Epithelial cell of prostate (primary cell): ENCODE data around the gene F2R.

Source experiments
- DNase-seq: peaks from one replicate; pipeline ENCODE4 v3.0.0-alpha.2; 2011; ENCODE audit warnings: low read depth, low spot score
- H3K27ac ChIP-seq: fragments of 450-650 bp; 2 replicates; pipeline ENCODE4 v1.5.1; 2017; ENCODE audit warnings: mild to moderate bottlenecking

F2R gene

GRCh38 chr5:76690037-76690679 lies 25.8 kb upstream of the F2R start:
- peak overlapping the region; percentile 76 for H3K27ac ChIP-seq
- no peak for DNase-seq

DNA sequence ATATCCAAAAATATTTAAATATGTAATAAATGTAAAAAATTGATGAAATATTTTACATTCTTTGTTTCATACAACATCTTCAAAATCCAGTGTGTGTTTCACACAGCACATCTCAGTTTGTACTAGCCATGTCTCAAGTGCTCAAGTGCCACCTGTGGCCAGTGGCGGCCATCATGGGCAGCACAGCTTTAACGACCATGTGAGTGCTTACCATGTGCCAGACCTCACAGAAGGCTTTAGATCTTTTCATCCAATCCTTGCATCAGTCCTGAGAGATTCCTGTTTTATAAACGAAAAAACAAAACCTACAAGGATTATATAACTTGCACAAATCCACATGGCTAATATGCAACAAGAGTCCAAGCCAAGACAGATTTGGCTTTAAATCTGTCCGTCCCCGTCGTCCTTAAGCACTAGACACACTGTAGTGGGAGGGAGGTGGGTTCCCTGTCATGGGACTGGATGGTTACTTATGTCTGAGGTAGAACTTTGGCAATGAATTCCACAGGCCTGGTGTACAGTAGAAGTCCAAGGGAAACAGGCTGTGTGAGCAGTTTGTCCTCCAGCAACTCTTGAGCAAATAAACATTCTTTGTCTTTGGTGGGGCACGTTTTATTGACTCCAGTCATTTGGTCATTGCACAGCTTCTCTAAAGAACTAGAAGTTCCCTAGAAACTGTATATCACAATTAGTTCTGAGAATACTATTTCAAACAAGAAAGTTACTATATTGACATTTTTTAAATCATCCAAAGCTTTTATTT lies 25.0 kb upstream of the F2R start:
- no peak for DNase-seq
- H3K27ac ChIP-seq = peak overlapping the region; percentile 76

DNA sequence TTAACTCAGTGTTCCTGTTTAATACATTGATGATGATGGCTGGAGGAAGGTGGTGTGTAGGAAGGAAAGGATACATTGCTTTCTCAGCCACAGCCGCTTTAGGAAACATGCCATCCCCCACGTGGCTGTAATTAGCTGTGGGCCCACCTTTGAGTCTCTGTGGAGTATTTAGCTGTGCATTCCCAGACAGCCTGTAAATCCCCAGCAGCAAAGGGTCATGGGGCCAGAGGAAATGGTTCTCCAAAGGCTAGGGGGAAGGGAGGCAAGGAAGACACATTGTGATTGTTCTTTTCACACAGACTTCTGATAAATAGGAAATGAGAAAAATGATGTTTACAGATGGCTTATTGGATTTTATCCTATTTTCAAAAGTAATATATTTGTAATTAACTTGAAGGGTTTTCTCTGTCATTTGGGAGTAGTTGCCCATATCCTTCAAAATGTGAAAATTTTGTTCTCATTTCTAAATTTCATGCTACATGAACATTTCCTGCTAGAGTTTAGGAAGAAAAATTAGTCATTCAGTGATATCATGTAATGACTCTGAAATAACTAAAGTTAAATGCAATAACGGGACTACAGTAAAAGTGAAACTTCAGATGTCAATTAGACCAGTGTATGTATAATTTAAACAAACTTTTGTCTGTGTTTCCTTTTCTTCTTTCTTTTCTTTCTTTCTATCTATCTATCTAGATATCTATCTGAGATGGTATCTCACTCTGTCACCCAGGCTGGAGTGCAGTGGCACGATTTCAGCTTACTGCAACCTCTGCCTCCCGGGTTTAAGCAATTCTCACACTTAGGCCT lies 24.3 kb upstream of the F2R start:
- H3K27ac ChIP-seq = peak overlapping the region; percentile 76
- no peak for DNase-seq

DNA sequence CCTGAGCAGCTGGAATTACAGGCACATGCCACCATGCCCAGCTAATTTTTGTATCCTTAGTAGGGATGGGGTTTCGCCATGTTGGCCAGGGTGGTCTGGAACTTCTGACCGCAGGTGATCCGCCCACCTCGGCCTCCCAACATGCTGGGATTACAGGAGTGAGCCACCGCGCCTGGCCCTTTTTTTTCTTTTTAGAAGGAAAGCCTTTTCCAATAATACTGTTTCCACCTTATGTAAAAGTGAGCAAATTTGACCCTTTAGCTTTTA lies 23.7 kb upstream of the F2R start:
- peak overlapping the region; percentile 76 for H3K27ac ChIP-seq
- DNase-seq = no peak

GRCh38 chr5:76692651-76693050 lies 23.3 kb upstream of the F2R start:
- no peak overlapping the region for H3K27ac ChIP-seq
- DNase-seq = no peak

DNA sequence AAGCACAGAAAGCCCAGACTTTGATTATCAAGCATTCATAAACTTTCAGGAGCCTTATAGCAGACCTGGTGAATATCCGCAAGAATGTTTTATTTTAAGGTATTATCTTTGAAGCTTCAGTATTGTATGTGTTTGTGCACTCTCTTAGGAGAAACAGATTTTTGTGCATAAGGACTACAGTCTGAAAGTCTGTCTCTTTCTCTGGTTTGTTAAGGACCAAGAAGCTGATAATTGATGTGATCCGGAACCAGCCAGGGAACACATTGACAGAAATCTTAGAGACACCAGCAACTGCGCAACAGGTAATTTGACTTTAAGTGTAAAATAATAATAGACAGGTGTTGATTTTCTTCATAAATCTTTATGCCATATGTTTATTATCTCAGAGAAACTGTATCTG lies 22.8 kb upstream of the F2R start:
- no peak for DNase-seq
- H3K27ac ChIP-seq = no peak overlapping the region

GRCh38 chr5:76694317-76694716 lies 21.6 kb upstream of the F2R start:
- H3K27ac ChIP-seq = no peak overlapping the region
- DNase-seq = no peak

DNA sequence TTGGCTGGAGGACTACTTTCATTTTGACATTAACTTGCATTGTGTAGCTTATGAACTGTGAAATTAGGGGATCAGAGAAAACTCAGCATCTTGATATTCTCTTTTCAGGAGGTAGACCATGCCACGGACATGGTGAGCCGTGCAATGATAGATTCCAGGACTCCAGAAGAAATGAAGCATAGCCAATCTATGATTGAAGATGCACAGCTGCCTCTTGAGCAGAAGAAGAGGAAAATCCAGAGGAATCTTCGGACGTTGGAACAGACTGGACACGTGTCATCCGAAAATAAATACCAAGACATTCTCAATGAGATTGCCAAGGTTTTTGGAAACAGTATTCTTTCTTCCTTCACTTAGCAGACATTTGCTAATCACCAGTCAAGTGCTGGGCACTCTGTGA lies 20.6 kb upstream of the F2R start:
- H3K27ac ChIP-seq = no peak overlapping the region
- DNase-seq = no peak

DNA sequence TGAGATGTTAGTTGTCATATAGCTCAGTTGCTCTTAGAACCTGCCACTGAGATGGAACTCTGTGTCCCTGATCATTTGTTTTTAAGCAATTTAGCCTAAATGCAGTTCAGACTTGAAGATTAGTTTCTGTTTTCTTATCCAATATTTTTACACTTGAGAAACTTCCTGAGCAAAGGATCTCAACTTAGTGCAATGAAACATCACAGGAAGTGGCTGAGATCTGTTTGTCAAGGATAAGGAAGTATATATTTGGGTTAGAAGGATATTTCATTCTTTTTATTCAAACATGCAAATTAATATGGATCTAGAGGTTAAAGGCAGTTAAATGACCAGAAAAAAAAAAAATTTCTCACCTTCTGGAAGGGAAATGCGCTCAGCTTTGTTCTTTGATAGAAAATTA lies 19.7 kb upstream of the F2R start:
- H3K27ac ChIP-seq = no peak overlapping the region
- DNase-seq = no peak

GRCh38 chr5:76697670-76698069 lies 18.3 kb upstream of the F2R start:
- no peak for DNase-seq
- H3K27ac ChIP-seq = no peak overlapping the region

GRCh38 chr5:76700571-76700970 lies 15.4 kb upstream of the F2R start:
- DNase-seq = no peak
- H3K27ac ChIP-seq = no peak overlapping the region

- DNase-seq = peak; percentile 82
- H3K27ac ChIP-seq = no peak overlapping the region
These were observed 14.6 kb upstream of the F2R start for GRCh38 chr5:76701298-76701697.

- no peak for DNase-seq
- H3K27ac ChIP-seq = no peak overlapping the region
These were observed 12.2 kb upstream of the F2R start for GRCh38 chr5:76703707-76704106.

DNA sequence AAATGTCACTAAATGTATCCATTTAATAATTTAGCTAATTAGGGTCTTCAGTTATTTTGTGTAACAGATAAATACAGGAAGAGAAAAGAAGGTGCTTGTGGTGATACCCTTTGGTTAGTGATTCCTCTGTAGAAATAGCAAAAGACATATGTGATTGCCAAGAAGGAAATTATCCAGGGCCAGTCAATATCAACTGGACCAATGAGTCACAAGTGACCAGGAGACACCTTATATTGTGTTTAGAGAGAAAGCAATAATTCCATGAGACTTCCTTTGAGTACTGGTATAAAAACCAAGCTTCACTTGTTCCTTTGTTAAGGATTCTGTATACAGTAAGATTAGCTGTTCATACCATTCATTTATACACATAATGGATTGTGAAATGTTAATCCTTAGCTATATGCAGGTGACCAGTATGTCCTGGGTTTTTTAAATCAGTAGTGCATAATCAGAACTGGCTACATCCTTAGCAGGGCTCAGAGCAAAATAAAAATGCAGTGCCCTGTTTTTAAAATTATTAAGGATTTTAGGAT lies 11.7 kb upstream of the F2R start:
- no peak overlapping the region for H3K27ac ChIP-seq
- DNase-seq = no peak

DNA sequence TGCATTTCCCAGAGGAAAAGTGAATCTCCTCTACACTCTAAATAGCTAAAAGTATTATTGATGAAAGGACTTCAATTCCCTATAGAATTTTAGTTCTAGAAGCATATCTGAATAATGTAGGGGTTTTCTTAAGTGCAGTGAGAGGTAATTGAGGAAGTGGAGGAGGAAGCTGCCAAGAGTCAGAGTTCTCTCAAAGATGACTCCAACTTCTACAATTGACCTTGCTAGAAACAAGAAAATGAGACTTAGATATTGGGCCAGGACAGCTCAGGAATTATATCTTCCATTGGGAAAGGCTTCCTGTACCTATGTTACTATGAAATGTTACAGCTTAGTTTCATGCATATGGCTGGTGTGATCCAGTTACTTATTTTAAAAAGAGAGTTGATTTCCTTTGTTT lies 10.4 kb upstream of the F2R start:
- no peak overlapping the region for H3K27ac ChIP-seq
- DNase-seq = no peak

GRCh38 chr5:76709762-76710161 lies 6.2 kb upstream of the F2R start:
- peak overlapping the region; percentile 92 for H3K27ac ChIP-seq
- no peak for DNase-seq

DNA sequence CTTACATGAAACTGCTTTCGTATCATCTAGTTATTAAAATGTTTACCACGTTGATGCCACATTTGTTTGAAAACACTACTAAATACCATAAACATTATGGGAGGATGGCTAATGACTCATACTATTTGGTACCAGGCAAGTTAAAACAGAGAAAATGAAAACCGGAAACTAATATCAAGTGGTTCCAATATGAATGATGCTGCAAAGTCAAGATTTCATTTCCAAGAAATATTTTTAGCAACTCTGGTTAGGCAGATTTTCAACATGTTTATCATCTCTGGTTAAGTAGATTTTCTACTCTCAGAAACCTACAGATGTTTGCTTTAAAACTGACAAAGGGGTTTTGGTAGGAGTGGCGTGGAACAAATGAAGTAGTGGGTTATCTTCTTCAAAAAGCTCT lies 4.9 kb upstream of the F2R start:
- DNase-seq = peak; percentile 93
- H3K27ac ChIP-seq = peak overlapping the region; percentile 92

DNA sequence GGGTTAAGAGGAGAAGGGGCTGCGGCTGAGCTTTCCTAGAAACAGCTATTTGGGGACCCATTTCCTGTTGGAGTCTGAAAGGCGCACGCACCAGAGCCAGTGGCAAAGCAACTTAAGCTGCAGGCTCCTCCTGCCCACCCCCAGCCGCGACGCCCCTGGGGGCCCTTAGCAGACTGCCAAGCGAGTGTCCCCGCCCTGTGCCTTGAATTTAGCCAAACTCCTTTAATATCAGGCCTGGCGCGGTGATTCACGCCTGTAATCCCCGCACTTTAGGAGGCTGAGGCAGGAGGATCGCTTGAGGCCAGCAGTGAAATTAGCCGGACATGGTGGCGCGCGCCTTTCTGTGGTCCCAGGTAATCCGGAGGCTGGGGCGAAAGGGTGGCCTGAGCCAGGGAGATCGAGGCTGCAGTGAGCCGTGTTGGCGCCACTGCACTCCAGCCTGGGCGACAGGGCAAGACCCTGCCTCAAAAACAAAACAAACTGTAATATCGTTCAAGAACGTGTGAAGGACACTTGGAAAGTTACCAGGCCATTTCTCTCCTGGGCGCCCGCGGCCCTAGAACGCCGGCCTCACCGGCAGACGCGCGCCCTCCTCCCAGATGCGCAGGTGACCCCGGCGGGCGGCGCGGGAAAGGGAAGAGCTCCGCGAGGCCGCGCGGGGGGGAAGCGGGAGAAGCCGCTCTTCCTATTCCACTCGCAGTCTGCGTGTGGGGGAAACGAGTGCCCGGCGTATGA lies 1.0 kb upstream of the F2R start:
- DNase-seq = no peak
- H3K27ac ChIP-seq = no peak overlapping the region

DNA sequence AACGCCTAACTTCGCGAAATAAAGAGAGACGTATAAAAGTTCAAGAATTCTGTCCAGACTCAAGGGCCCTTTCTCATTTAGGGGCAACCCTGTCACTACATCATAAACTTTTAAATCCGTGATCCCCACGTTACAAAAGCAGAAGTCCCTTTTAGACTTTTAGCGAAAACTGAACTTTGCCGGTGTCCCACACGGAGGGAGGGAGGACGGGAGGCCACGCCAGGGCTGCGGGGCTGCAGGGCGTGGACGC lies 515 bp upstream of the F2R start:
- no peak overlapping the region for H3K27ac ChIP-seq
- DNase-seq = no peak

DNA sequence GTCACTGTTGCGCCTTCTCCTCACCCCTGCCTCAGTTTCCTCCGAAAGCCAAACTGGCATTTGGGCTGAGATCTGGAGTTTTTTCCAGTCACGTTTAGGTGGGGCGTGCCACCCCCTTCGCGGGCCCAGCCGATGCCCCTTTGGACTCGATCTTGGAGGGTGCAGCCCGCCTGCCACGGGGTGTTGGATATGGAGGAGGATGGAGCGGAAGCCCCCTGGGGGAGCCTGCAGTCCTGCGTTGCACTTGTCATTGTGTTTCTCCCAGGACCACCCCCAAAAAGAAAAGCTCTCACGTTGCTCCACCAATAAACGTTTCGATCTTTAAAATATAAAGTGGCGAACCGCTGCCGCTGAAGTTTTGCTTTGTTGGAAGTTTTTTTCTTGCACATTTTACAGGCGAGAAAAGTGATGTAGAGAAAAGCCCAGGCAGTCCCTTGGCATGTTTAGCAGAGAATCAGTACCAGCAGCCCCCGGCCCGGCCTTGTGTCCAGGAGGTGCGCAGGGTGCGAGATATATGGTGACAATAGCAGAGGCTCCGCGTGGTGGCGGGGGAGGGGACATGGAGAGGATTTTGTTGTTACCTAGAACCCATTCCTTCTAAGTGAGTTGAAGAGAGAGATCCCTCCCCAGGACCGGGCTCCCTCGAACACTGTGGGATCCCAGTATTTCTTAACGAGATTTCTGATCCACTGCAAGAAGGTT lies 681 bp downstream of the F2R start:
- no peak for DNase-seq
- no peak overlapping the region for H3K27ac ChIP-seq
